SK-N-SH (cell line): ENCODE data around the gene TOLLIP.

Source experiments
- CTCF ChIP-seq: fragments of 200-600 bp; sonication (generic); IDR thresholded peaks from 2 replicates; pipeline ENCODE4 v1.6.1; 2017; ENCODE audit warnings: antibody characterized with exemption, mild to moderate bottlenecking, moderate library complexity
- EZH2phosphoT487 ChIP-seq: fragments of 200-600 bp; sonication (generic); IDR thresholded peaks from 2 replicates; pipeline ENCODE4 v1.6.1; 2017; ENCODE audit warnings: low read depth, mixed run types, mild to moderate bottlenecking, antibody characterized with exemption, moderate library complexity, borderline replicate concordance
- GATA2 ChIP-seq: sonication (generic); formaldehyde crosslinking; IDR thresholded peaks from 2 replicates; pipeline ENCODE4 v1.5.0; 2020; ENCODE audit warnings: mild to moderate bottlenecking, missing genetic modification reagents
- REST ChIP-seq: IDR thresholded peaks from 2 replicates; pipeline ENCODE4 v1.6.1; 2012; ENCODE audit warnings: mild to moderate bottlenecking, low read depth, low read length, moderate library complexity
- TEAD4 ChIP-seq: IDR thresholded peaks from 2 replicates; pipeline ENCODE4 v1.4.0; 2012; ENCODE audit warnings: mild to moderate bottlenecking, borderline replicate concordance; ENCODE audit not compliant: insufficient read depth
- YY1 ChIP-seq: IDR thresholded peaks from 2 replicates; pipeline ENCODE4 v1.4.0; 2012; ENCODE audit warnings: low read depth, mild to moderate bottlenecking
- TF ChIP-seq, protein P1 (sequence below): fragments of 150-350 bp; IDR thresholded peaks from 2 replicates; pipeline ENCODE4 v1.6.1; 2016; ENCODE audit warnings: mild to moderate bottlenecking, low read depth, low read length

DNA sequence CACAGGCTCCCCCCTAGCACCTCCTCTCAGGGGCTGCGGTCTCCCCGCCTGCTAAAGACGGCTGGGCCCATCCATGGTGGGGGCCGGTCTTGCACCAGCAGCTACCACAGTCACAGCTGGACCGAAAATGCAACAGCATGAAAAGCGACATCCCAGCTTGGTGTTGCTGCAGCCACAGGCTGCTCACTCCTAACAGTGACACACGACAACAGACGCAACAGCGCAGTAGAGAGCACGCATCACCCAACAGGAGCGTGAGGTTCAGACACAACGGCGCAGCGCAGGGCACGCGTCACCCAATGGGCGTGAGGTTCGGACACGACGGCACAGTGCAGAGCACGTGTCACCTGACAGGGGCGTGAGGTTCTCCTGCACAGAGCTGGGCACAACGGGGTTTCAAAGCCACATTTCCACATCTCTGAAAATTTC lies 24.1 kb downstream of the TOLLIP start:
- TF ChIP-seq YY1 (no peak), CTCF (no peak), REST (no peak), TEAD4 (no peak), EZH2phosphoT487 (no peak), GATA2 (CRISPR knock-in tag) (no peak)
- TF ChIP-seq, protein P1, sequence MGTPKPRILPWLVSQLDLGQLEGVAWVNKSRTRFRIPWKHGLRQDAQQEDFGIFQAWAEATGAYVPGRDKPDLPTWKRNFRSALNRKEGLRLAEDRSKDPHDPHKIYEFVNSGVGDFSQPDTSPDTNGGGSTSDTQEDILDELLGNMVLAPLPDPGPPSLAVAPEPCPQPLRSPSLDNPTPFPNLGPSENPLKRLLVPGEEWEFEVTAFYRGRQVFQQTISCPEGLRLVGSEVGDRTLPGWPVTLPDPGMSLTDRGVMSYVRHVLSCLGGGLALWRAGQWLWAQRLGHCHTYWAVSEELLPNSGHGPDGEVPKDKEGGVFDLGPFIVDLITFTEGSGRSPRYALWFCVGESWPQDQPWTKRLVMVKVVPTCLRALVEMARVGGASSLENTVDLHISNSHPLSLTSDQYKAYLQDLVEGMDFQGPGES: no peak
